ENCODE data around the gene THEMIS2. TPM values are rescaled to one million over a fixed set of nuclear protein-coding genes. Genes with fewer than 3 reads are reported as not detected.

Gene THEMIS2
- total RNA-seq, 2 experiments from 2014 or later = 20.2 to 21.6 TPM

- peak in 5 of 14 experiments; percentile 8 to 78 (median 41) for DNase-seq
- H3K4me1 ChIP-seq (ENCODE audit: insufficient read depth, low read length) = peaks cover 55% of the 10 kb centered on the region
Observed at GRCh38 chr1:27864264-27864895, 8.0 kb upstream of the THEMIS2 start.

DNA sequence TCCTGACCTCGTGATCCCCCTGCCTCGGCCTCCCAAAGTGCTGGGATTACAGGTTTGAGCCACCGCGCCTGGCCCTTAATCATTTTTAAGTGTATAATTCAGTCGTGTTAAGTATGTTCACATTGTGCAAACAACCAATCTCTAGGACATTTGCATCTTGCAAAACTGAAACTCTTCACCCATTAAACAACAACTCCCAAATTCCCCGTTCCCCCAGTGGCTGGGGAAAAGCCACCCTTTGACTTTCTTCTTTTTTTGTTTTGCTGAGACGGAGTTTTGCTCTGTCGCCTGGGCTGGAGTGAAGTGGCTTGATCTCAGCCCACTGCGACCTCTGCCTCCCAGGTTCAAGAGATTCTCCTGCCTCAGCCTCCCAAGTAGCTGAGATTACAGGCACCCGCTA is 6.5 kb upstream of the THEMIS2 start:
- no peaks in the 10 kb centered on the region for H3K27me3 ChIP-seq (ENCODE audit: control insufficient read depth in 1 of 2, insufficient read depth in 2 of 2, low read length in 2 of 2)
- H3K4me3 ChIP-seq (ENCODE audit: low read length) = no peak overlapping the region
- DNase-seq = no peak
- CTCF ChIA-PET = no interaction called here
- Mint-ChIP-seq H3K4me1 (ENCODE audit: low read depth) (peaks cover 38% of the 10 kb centered on the region), H3K9me3 (no peaks in the 10 kb centered on the region), H3K36me3 (ENCODE audit: low read depth) (no peaks in the 10 kb centered on the region), H3K27ac (no peak overlapping the region), H3K27me3 (no peaks in the 10 kb centered on the region), H3K4me3 (no peak overlapping the region)
- POLR2A ChIA-PET = no interaction called here
- no peak for ATAC-seq (ENCODE audit: poor library complexity)
- H3K9me3 ChIP-seq (ENCODE audit: control insufficient read depth in 1 of 2, insufficient read depth in 1 of 2, low read length in 2 of 2) = no peaks in the 10 kb centered on the region
- H3K36me3 ChIP-seq (ENCODE audit: insufficient read depth, low read length) = no peaks in the 10 kb centered on the region
- intact Hi-C loops (cut with DNase I, micrococcal nuclease) = no loop called here
- H3K27ac ChIP-seq (ENCODE audit: low read depth in 1 of 2, low read length in 2 of 2) = no peak overlapping the region
- H3K4me1 ChIP-seq (ENCODE audit: insufficient read depth, low read length) = peaks cover 68% of the 10 kb centered on the region
- TF ChIP-seq, protein P1, sequence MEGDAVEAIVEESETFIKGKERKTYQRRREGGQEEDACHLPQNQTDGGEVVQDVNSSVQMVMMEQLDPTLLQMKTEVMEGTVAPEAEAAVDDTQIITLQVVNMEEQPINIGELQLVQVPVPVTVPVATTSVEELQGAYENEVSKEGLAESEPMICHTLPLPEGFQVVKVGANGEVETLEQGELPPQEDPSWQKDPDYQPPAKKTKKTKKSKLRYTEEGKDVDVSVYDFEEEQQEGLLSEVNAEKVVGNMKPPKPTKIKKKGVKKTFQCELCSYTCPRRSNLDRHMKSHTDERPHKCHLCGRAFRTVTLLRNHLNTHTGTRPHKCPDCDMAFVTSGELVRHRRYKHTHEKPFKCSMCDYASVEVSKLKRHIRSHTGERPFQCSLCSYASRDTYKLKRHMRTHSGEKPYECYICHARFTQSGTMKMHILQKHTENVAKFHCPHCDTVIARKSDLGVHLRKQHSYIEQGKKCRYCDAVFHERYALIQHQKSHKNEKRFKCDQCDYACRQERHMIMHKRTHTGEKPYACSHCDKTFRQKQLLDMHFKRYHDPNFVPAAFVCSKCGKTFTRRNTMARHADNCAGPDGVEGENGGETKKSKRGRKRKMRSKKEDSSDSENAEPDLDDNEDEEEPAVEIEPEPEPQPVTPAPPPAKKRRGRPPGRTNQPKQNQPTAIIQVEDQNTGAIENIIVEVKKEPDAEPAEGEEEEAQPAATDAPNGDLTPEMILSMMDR (IDR thresholded peaks at IDR 0.05) = no peak

More at GRCh38 chr1:27864264-27864895, 8.0 kb upstream of the THEMIS2 start:
- H3K4me3 ChIP-seq (ENCODE audit: low read length) = no peak overlapping the region
- no peaks in the 10 kb centered on the region for H3K36me3 ChIP-seq (ENCODE audit: insufficient read depth, low read length)
- H3K9me3 ChIP-seq (ENCODE audit: control insufficient read depth in 1 of 2, insufficient read depth in 1 of 2, low read length in 2 of 2) = no peaks in the 10 kb centered on the region
- no peaks in the 10 kb centered on the region for H3K27me3 ChIP-seq (ENCODE audit: control insufficient read depth in 1 of 2, insufficient read depth in 2 of 2, low read length in 2 of 2)
- H3K36me3 Mint-ChIP-seq (ENCODE audit: low read depth) = no peaks in the 10 kb centered on the region
- no peak for ATAC-seq (ENCODE audit: poor library complexity)
- peak overlapping the region in 1 of 2 donors; percentile 71 for H3K27ac ChIP-seq (ENCODE audit: low read depth in 1 of 2, low read length in 2 of 2)
- ChIA-PET CTCF (no interaction called here), POLR2A (interaction anchor here (0.6 to 1.4 kb wide), 3 partner anchors 39 to 498 kb away, joined by 3 read pairs; no protein-coding TSS in a partner anchor)
- peak overlapping the region; percentile 74 for H3K27ac Mint-ChIP-seq
- TF ChIP-seq, protein P1 (IDR thresholded peaks at IDR 0.05) = no peak
- no peaks in the 10 kb centered on the region for H3K27me3 Mint-ChIP-seq
- no peaks in the 10 kb centered on the region for H3K9me3 Mint-ChIP-seq
- H3K4me1 Mint-ChIP-seq (ENCODE audit: low read depth) = peaks cover 32% of the 10 kb centered on the region
- H3K4me3 Mint-ChIP-seq = peak overlapping the region; percentile 51
- intact Hi-C loops (cut with DNase I, micrococcal nuclease) = loop anchor here in 1 of 2 experiments (5.0 kb wide), 1 partner anchor 98 kb away; no protein-coding TSS in a partner anchor

DNA sequence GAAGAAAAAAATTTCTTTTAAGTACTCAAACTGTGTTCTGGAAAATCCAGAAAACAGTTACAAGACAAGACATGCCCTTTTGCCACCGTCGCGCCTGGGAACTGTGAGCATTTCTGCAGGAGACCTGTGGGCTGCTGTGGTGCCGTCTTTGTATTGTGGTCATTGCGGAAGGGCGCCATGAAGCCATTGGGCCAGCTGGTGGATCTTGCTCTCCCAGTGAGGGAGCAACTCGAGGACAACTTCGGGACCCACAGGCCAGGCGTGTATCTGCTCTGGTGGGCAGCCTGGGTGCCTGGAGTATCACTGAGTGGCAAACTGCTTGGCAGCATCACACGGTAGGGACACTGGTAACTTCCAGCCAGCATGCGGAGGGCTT is 3.8 kb upstream of the THEMIS2 start:
- Histone ChIP-seq H3K4me1 (ENCODE audit: insufficient read depth, low read length) (peaks cover 72% of the 10 kb centered on the region), H3K4me3 (ENCODE audit: low read length) (peak overlapping the region; percentile 48), H3K36me3 (ENCODE audit: insufficient read depth, low read length) (no peaks in the 10 kb centered on the region), H3K27me3 (ENCODE audit: control insufficient read depth in 1 of 2, insufficient read depth in 2 of 2, low read length in 2 of 2) (no peaks in the 10 kb centered on the region), H3K27ac (ENCODE audit: low read depth in 1 of 2, low read length in 2 of 2) (peak overlapping the region; percentile 54 to 69), H3K9me3 (ENCODE audit: control insufficient read depth in 1 of 2, insufficient read depth in 1 of 2, low read length in 2 of 2) (no peaks in the 10 kb centered on the region)
- ATAC-seq (ENCODE audit: poor library complexity) = no peak
- no peaks in the 10 kb centered on the region for H3K27me3 Mint-ChIP-seq
- no peaks in the 10 kb centered on the region for H3K9me3 Mint-ChIP-seq
- peak overlapping the region; percentile 81 for H3K4me3 Mint-ChIP-seq
- TF ChIP-seq, protein P1 (IDR thresholded peaks at IDR 0.05) = no peak
- DNase-seq = no peak
- peak overlapping the region; percentile 93 for H3K27ac Mint-ChIP-seq
- intact Hi-C loops (cut with DNase I, micrococcal nuclease) = no loop called here
- CTCF ChIA-PET = no interaction called here
- POLR2A ChIA-PET = interaction anchor here (1.0 to 1.7 kb wide), 4 partner anchors 19 to 713 kb away, joined by 3 to 6 read pairs (median 5); partner anchors contain the start of gene XKR8
- H3K36me3 Mint-ChIP-seq (ENCODE audit: low read depth) = peaks cover 8% of the 10 kb centered on the region
- H3K4me1 Mint-ChIP-seq (ENCODE audit: low read depth) = peaks cover 40% of the 10 kb centered on the region

All from CD4-positive, alpha-beta T cell (primary cell).